ENCODE measurements around the gene RNF169. TPM values are rescaled to one million over a fixed set of nuclear protein-coding genes. Genes with fewer than 3 reads are reported as not detected.
"Not testable (repeated sequence)": the region's sequence is repeated elsewhere in the genome, so short reads cannot be mapped to it uniquely, and the experiment has no call there.

Gene RNF169
- polyA plus RNA-seq, 3 donors: 2.2 to 3.4 (median 2.9) TPM

DNA sequence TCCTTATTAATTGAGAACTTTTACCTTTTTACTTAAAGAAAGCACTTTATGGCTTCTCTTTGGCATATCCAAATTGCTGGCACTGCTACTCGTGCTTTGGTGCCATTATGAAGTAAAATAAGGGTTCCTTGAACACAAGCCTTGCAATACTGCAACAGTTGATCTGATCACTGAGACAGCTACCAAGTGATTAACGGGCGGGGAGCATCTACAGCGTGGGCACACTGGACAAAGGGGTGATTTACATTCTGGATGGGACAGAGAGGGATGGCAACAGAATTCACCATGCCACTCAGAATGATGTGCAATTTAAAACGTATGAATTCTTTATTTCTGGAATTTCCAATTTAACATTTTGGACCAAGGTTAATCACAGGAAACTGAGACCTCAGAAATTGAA lies 25.1 kb upstream of the RNF169 start:
- no peak overlapping the region for H3K27ac ChIP-seq (ENCODE audit: low read depth, low read length)

DNA sequence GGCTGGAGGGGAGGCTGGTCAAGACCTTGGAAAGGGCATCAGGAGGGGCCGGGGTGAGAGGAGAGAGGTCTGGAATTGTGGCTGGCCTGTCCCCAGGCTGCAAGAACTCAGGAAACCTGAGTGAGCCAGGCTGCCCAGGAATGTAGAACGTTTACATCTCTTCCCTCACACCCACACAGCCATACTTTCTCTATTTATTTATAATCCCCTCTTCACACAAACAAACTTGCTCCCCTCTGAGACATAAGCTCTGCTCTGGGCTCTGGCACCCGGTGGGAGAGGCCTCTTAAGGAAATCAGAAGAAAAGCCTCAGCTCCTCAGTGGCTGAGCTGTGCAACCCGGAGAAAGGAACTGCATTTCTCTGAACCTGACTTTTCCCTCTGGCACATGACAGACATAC lies 22.9 kb upstream of the RNF169 start:
- 73 to 75% (median 74%) methylated on average over 4 of the region's 4 CpGs for WGBS, 3 donors
- no peak overlapping the region for H3K27ac ChIP-seq (ENCODE audit: low read depth, low read length)

More for the DNA sequence above, 25.1 kb upstream of the RNF169 start:
- WGBS, 3 donors: 83 to 85% (median 85%) methylated on average over 5 of the region's 5 CpGs

GRCh38 chr11:74726547-74727182 lies 22.0 kb upstream of the RNF169 start:
- 10 to 12% (median 11%) methylated on average over 13 of the region's 13 CpGs for WGBS, 3 donors
- no peak overlapping the region for H3K27ac ChIP-seq (ENCODE audit: low read depth, low read length)

- H3K27ac ChIP-seq (ENCODE audit: low read depth, low read length): no peak overlapping the region
- 79 to 88% (median 85%) methylated on average over 4 of the region's 4 CpGs for WGBS, 3 donors
Measured at GRCh38 chr11:74729397-74729796, 19.3 kb upstream of the RNF169 start.

DNA sequence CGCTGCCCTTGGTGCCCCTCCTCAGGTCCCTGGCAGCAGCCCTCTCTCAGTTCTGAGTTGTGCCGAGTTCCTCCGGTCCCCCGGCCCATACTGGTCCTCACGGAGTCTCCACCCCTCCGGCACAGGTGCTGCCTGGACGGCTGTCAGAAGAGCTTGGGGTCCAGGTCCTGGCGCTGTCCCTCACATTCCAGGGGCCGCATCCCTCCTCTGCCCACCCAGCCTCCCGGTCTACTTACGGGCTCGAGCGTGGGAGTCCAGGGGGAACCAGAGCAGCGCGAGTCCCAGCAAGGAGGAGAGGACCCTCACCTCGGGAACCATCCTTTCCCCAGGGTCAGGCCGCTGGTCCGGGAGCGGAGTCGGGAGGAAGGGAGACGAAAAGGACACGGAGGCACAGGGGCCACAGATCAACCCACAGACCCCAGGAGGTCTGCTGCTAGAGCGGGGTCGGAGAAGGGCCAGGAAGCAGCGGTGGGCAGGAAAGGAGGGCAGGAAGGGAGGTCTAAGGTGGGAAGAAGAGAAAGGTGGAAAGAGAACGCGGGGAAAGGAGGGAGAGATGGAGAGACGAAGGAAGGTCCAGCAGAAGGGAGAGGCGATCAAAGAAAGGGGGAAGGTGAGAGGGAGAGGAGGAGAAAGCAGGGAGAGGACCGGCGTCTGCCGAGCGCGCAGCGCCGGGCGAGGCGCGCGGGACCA lies 17.9 kb upstream of the RNF169 start:
- WGBS, 3 donors: 3 to 5% (median 3%) methylated on average over 27 to 40 of the region's 40 CpGs
- H3K27ac ChIP-seq (ENCODE audit: low read depth, low read length): no peak overlapping the region

DNA sequence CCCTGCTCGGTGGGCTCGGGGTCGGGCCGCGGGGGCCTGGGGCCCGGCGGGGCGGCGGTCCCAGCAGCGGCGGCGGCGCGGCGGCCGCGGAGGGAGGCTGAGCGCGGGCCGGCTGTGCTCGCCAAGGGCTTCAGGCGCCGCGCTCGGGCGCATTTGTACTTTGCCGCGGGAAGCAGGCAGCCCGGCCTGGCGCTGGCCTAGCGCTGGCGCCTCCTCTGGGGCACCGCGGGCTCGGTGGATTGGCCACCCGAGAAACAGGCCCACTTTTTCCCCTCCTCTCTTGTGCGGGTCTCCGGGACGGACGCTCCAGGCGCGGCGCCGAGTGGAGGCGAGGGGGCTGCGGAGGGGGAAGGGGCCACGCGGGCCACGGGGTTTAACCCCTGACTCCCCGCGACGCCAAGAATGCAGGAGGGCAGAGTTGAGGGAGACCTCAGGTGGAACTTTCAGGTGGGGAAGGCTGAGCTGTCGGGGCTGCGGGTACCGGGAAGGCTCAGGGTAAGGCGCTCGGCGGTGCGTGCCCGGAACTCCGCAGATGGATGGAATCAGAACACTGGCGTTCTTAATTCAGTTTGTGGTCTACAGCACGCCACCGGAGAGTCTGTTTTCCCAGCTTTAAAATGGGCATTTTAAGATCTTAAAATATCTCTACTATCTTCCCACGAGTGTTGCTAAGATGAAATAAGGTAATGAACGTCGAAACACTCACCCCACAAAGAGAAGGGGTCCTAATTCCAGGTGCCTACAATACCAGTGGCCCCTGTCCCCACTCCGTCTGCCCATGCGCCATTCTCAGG lies 17.2 kb upstream of the RNF169 start, which contains the start of gene CHRDL2:
TSS of gene CHRDL2 (minus strand) at position 126 of the 794 bp plus-strand sequence. CDS start 538 bp downstream, outside the sequence.
- no peak within 1 kb of the TSS for H3K27ac ChIP-seq (ENCODE audit: low read depth, low read length)

DNA sequence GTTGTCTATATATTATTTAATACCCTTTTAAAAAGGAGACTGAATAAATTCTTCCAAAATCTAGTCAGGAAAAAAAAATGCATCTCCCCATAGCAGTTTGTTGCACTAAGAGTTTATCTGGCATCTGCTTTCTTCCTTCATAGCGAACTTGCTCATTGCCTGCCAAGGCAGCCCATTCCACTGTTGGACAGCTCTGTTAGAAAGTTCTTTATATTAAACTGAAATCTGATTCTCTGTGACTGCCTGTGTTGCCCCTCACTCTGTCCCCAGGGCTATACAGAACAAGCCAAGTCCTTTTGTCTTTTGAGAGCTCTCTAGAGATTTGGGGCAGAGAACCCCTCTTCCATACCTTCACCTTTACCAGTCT lies 14.1 kb upstream of the RNF169 start:
- WGBS, 3 donors: 57 to 74% (median 58%) methylated on average over 1 of the region's 1 CpG
- H3K27ac ChIP-seq (ENCODE audit: low read depth, low read length): no peak overlapping the region

More for the DNA sequence above, 17.2 kb upstream of the RNF169 start, which contains the start of gene CHRDL2:
- WGBS, 3 donors: 12 to 14% (median 12%) methylated on average over 55 to 68 of the region's 69 CpGs

- H3K27ac ChIP-seq (ENCODE audit: low read depth, low read length): no peak overlapping the region
- WGBS, 3 donors: 75 to 86% (median 81%) methylated on average over 6 of the region's 6 CpGs
Measured at GRCh38 chr11:74735365-74735928, 13.2 kb upstream of the RNF169 start.

GRCh38 chr11:74736031-74736430 lies 12.6 kb upstream of the RNF169 start:
- no peak overlapping the region for H3K27ac ChIP-seq (ENCODE audit: low read depth, low read length)

DNA sequence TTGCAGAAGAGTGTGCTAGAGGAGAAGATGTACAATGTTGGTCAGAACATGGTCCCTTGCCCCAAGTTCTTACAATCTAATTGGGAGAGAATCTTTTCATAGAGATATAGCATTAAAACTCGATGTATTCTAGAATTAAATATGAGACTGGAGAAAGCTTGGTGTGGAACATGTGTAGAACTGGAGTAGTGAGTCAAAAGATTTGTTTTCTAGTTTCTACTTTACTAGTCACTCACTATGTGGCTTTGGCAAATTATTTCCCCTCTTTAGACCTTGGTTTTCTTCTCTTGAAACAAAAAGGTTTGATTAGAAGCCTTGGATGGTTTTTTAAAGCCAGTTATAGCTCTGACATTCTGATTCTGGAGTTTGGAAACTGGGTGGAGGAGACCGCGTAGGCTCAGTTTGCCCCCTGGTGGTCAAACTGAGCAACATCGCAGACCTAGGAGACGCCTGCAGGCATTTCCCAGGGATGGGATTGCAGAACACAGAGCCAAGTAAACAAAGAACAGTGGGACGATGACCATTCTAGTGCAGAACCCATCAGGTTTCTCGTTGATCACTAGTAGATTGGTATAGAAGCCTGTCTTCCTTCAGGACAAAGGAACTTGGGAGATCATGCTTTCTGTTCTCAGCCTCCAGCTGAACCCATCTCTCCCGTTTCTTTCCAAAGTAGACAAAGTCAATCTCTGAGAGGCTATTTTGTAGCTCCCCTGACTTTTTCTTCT lies 8.9 kb upstream of the RNF169 start:
- 17 to 26% (median 22%) methylated on average over 8 of the region's 8 CpGs for WGBS, 3 donors
- H3K27ac ChIP-seq (ENCODE audit: low read depth, low read length): no peak overlapping the region

More at GRCh38 chr11:74736031-74736430, 12.6 kb upstream of the RNF169 start:
- WGBS, 3 donors: 91 to 94% (median 94%) methylated on average over 2 of the region's 2 CpGs

DNA sequence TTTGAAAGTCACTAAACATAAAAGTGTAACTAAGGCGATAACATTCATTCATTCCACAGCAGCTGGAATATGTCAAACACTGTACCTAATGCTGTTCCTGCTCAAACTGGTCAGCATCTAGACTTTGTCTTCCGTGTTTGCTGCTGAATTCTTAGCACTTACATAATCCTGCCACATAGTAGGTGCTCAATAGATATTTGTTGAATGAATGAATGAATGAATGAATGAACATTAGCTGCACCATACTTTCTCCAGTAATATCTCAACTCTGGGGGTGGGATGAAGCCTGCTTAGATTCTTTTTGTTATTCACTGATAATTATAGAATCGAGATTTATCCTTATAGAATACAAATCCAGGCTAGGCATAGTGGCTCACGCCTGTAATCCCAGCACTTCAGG lies 6.6 kb upstream of the RNF169 start:
- 86 to 94% (median 87%) methylated on average over 4 of the region's 4 CpGs for WGBS, 3 donors

GRCh38 chr11:74743640-74744039 lies 5.0 kb upstream of the RNF169 start:
- no peak overlapping the region for H3K27ac ChIP-seq (ENCODE audit: low read depth, low read length)

More for the DNA sequence above, 6.6 kb upstream of the RNF169 start:
- H3K27ac ChIP-seq (ENCODE audit: low read depth, low read length): no peak overlapping the region

- WGBS, 3 donors: 58 to 72% (median 60%) methylated on average over 4 of the region's 4 CpGs
- no peak overlapping the region for H3K27ac ChIP-seq (ENCODE audit: low read depth, low read length)
Measured at GRCh38 chr11:74744277-74744676, 4.4 kb upstream of the RNF169 start.

DNA sequence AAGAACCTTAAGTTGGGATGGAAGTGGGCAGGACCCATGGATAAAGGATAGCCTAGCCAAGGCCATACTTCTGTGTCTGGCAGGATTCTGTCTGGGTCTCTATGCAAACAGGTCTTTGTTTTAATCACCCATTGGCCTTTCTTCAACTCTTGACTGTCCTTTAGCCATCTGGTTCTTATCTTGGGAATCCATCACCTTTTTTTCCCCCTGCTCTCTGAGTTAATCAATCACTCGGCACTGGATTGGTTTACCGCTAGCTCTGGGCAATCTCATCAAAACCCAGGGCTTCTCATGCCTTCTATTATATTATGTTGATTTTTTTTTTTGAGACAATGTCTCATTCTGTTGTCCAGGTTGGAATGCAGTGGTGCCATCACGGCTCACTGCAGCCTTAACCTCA lies 1.8 kb upstream of the RNF169 start:
- 88 to 100% (median 97%) methylated on average over 3 of the region's 3 CpGs for WGBS, 3 donors
- no peak overlapping the region for H3K27ac ChIP-seq (ENCODE audit: low read depth, low read length)

DNA sequence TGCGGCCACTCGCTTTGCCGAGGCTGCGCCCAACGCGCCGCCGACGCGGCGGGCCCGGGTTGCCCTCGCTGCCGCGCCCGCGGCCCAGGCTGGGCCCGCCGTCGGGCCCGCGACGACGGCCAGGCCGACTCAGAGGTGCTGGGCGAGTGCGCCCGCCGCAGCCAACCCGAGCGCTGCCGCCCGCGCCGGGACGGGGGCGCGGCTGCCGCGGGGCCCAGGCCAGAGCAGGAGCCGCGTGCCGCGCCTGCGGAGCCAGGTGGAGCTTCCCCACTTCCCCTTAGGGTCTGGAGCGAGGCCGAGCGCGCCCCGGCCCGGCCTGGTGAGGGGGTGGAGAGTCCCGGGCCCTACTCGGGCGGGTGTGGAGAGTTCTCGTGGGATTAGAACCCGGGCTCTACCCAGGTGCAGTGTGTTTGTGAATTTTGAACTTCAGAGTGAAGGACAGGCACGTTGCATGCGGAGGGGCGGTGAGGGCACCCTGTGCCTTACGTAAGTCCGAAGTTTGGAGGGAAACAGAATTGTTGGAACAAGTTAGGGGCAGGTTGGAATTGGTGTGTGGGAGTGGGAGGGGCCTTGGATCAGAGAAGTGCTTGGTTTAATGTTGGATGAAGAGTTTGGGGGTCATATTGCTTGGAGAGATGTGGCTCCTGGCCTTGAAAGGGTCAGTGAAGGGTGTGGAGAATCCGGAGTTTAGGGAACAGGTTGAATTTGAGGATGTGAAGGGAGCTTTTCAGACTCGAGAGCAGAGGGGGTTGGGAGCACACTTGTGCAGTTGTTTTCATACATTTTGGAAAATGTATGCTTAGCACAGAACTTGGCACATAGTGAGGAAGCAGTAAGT lies 697 bp downstream of the RNF169 start:
- H3K27ac ChIP-seq (ENCODE audit: low read depth, low read length): peak overlapping the region; percentile 94
- 0 to 1% (median 1%) methylated on average over 39 to 63 of the region's 63 CpGs for WGBS, 3 donors

DNA sequence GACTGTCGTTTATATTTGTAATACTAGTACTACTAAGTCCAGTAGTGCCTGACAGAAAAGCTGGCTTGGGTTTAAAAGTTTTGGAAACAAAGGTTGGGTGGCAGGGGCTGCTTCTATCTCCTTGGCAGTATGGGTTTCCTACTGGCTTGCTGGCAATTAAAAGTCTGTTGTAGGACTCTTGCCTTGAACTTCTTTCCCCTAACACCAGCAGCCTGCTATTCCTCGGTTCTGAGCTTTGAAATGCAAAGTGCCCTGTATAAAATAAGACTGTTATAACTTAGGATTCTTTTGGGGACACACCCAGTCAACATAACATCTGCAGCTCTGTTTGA lies 1.3 kb downstream of the RNF169 start:
- WGBS, 3 donors: 10 to 21% (median 19%) methylated on average over 2 of the region's 2 CpGs
- no peak overlapping the region for H3K27ac ChIP-seq (ENCODE audit: low read depth, low read length)

DNA sequence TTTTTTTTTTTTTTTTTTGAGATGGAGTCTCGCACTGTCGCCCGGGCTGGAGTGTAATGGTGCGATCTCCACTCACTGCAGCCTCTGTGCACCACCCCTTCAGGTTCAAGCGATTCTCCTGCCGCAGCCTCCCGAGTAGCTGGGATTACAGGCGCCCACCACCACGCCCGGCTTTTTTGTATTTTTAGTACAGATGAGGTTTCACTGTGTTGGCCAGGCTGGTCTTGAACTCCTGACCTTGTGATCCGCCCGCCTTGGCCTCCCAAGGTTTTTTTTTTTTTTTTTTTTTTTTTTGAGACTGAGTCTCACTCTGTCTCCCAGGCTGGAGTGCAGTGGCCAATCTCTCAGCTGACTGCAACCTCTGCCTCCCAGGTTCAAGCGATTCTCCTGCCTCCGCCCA lies 1.9 kb downstream of the RNF169 start:
- WGBS, 3 donors: 92 to 97% (median 97%) methylated on average over 14 of the region's 14 CpGs

GRCh38 chr11:74751303-74751702 lies 2.7 kb downstream of the RNF169 start:
- WGBS, 3 donors: 83 to 88% (median 84%) methylated on average over 2 of the region's 2 CpGs
- H3K27ac ChIP-seq (ENCODE audit: low read depth, low read length): no peak overlapping the region

More for the DNA sequence above, 1.9 kb downstream of the RNF169 start:
- H3K27ac ChIP-seq (ENCODE audit: low read depth, low read length): not testable (repeated sequence)

Data from adipose tissue (tissue), 3 donors.